Neural cell (in vitro differentiated cells): ENCODE measurements around the gene IGFBPL1.

Source experiments
- EZH2 ChIP-seq: fragments of 200-600, 300-800 bp; shearing (Covaris generic), sonication (generic); IDR thresholded peaks from 2 replicates; pipeline ENCODE4 v1.6.1; 2014; ENCODE audit warnings: antibody characterized with exemption, low read length, borderline replicate concordance, mild to moderate bottlenecking; ENCODE audit not compliant: insufficient read depth, poor library complexity, severe bottlenecking
- POLR2AphosphoS5 ChIP-seq: IDR thresholded peaks from 2 replicates; pipeline ENCODE4 v1.6.1; 2012
- TF ChIP-seq, protein P1 (sequence below): fragments of 450-650 bp; IDR thresholded peaks from 2 replicates; pipeline ENCODE4 v1.5.1; 2014; ENCODE audit warnings: antibody characterized with exemption, mild to moderate bottlenecking, moderate library complexity; ENCODE audit not compliant: poor library complexity, severe bottlenecking

DNA sequence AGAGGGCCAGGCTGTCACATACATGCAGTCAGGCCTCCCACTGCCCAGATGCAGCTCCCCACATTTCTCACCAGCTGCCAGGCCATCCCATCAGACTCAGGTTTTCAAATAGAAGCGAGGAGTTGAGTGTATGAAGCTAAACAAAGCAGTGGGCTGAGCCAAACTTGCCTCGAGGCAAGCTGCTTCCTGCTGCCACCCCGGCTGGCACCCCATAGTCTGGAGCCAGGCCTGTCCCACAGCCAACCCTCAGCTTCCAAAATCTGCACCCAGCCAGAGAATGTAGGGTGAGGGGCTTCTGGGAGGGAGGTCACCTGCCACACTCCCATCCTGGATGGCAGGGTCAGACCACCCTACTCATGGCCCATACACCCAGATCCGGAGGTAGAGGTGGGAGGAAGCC is 54.1 kb downstream of the IGFBPL1 start:
- TF ChIP-seq, protein P1, sequence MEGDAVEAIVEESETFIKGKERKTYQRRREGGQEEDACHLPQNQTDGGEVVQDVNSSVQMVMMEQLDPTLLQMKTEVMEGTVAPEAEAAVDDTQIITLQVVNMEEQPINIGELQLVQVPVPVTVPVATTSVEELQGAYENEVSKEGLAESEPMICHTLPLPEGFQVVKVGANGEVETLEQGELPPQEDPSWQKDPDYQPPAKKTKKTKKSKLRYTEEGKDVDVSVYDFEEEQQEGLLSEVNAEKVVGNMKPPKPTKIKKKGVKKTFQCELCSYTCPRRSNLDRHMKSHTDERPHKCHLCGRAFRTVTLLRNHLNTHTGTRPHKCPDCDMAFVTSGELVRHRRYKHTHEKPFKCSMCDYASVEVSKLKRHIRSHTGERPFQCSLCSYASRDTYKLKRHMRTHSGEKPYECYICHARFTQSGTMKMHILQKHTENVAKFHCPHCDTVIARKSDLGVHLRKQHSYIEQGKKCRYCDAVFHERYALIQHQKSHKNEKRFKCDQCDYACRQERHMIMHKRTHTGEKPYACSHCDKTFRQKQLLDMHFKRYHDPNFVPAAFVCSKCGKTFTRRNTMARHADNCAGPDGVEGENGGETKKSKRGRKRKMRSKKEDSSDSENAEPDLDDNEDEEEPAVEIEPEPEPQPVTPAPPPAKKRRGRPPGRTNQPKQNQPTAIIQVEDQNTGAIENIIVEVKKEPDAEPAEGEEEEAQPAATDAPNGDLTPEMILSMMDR: no peak
- TF ChIP-seq EZH2 (no peak), POLR2AphosphoS5 (no peak)
